HG03575 (cell line): ENCODE results near the gene LGI2.

Experiments
- ATAC-seq: cut with Tn5 transposase; IDR thresholded peaks from one replicate; pipeline ENCODE4 v1.9.1; 2021; ENCODE audit not compliant: unreplicated experiment, insufficient number of reproducible peaks, low FRiP score; ENCODE audit errors: extremely low read depth

Gene LGI2

GRCh38 chr4:24973404-24973746 lies 57.4 kb downstream of the LGI2 start:
- no peak for ATAC-seq

DNA sequence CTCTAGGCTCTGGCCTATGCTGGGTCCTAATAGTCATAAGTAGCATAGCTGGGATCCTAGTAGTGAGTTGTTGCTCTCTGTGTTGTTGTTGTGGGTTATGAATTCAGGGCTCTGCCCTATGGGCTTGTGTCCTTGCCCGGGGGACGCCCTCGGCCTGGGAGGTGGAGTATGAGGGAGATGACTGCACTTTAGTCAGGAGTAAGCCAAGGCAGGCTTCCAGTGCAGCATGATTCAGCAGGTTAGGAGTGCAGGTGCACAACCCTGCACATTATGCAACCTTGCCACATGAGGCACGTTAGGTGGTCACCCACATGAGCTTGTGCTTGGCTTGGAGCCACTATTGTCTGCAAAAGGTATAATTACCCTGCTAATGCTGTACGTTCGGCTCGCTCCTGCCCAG lies 59.6 kb downstream of the LGI2 start:
- ATAC-seq = no peak

DNA sequence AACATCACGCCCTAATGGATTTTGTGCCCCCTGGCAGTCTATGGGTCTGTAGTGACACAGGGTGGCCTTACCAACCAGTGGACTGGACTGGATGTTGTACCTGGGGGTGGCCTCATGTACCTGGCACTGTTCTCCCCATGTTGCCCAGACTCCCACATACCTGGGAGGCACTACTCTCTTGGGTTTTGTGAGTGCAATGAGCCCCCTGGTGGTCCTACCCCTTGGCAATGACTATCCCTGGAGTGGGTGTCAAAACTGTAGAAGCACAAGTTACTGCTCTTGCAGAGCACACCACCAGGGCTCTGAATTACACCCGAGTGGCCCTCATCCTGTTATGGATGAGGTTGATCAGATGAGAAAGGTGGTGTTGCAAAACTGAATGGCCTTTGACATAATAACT lies 60.1 kb downstream of the LGI2 start:
- no peak for ATAC-seq

DNA sequence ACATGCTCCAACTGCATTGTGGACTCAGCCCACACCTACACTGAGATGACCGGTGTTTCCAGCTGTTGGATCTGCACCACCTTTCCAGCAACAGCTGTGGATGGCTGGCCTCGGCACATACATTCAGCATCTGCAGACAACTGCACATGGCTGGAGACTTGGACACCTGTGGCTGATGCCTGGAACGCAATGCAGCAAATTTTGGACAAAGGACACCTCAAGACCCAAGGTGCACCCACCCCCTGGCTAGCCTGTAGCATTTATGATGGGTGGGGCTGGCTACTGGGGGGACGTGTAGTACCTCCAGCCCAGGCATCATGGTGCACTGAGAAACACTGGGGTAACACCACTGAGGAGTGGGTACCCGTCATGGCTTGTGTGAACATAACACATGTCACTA lies 60.6 kb downstream of the LGI2 start:
- no peak for ATAC-seq

DNA sequence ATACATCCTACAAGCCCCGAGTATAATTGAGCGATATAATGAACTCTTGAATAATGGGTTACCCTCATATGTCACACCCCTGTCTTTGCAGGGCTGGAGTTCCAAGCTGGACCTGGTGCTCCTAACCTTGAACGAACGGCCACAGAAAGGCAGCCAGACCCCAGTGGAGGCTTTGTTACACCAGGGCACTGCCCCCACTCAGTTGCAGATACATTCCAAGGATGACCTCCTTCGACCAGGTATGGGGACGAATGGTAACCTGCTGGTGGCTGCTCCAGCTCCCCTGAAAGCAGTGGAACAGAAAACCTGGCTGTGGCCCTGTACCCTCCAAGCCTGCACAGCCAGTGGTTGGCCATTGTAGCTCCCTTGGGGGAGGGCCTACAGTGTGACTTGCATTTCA lies 61.3 kb downstream of the LGI2 start:
- no peak for ATAC-seq

DNA sequence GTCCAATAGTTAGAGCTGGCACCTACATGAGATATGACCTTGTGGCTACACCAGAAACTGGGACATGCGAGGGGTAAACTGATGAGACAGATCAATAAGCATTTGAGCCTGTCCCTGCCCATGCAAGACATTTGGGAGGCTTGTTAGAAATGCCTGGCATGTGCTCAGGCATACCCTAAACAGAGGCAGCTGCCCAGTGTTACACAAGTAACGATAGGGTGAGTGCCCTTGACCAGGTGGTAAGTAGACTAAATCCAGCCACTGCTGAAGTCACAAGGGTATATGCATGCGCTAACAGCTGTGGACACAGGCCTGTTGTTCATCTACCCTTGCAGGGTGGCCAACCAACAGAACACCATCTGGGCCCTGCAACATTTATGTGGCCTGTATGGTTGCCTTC lies 61.8 kb downstream of the LGI2 start:
- ATAC-seq = no peak

- no peak for ATAC-seq
Measured at GRCh38 chr4:24968278-24968677, 62.5 kb downstream of the LGI2 start.

GRCh38 chr4:24967346-24967745 lies 63.4 kb downstream of the LGI2 start:
- ATAC-seq = no peak

- no peak for ATAC-seq
Measured at GRCh38 chr4:24966076-24966475, 64.7 kb downstream of the LGI2 start.

DNA sequence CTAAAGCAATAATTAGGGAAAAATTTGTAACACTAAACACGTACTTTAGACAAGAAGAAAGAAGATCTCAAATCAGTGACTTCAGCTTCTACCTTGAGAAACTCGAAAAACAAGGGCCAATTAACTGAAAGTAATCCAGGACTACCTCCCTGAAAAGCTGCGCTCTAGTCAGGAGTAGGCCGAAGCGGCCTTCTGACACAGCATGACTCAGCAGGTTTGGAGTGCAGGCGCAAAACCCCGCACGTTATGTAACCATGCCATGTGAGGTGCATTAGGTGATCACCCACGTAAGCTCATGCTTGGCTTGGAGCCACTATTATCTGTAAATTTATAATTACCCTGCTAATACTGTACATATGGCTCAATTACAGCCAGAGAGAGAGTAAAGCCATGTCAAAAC lies 65.1 kb downstream of the LGI2 start:
- ATAC-seq = no peak

GRCh38 chr4:24963277-24963676 lies 67.5 kb downstream of the LGI2 start:
- no peak for ATAC-seq

- no peak for ATAC-seq
Measured at GRCh38 chr4:24957886-24958285, 72.9 kb downstream of the LGI2 start.

DNA sequence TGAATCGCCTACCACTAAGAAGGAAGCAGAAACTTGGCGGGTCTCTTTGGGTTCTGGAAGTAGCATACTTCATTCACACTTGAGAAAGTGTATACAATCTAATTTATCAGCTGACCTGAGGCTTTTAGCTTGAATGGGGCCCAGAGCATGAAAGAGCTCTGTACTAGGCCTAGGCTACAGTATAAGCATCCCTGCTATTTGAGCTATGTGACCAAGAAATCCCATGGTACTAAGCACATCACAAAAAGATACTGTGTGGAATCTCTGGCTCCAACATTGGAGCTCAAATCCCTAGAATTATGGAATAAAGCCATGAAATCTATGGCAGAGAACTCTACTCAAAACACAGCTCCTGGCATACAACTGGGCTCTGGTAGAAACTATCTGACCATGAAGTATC lies 74.0 kb downstream of the LGI2 start:
- ATAC-seq = no peak

GRCh38 chr4:24956091-24956490 lies 74.7 kb downstream of the LGI2 start:
- ATAC-seq = no peak

DNA sequence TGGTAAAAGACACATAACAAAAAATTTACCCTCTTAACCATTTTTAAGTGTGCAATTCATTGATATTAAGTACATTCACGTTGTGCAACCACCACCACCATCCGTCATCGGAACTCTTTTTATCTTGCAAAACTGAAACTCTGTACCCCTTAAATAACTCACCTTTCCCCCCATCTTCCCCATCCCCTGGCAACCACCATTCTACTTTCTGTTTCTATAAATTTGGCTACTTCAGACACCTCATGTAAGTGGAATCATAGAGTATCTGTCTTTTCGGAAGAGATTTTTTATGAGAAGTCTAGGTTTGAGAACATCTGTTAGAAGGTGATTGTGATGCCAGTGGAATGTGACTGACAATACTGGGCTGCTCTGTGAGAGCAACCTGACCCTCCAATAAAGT lies 78.1 kb downstream of the LGI2 start:
- no peak for ATAC-seq

DNA sequence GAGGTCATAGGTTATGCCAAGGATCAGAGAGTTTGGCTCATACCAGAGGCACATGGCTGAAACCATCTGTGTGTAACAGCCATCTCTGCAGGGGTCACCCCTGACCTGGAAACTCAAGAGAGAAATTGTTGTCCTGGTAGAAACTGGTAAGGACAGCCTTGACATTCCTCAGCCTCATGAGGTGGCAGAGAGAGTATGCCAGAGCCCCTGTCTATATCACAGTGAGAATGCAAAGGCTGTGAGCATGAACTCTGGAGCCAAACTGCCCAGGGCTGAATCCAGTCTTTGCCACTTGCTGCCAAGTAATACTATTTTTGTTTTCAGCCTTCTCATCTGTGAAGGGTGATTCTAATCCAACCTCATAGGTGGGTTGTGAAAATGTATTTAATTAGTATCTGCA lies 80.8 kb downstream of the LGI2 start:
- ATAC-seq = no peak
